Liver (tissue), 9 donors: ENCODE measurements around the gene PDXK. TPM values are rescaled to one million over a fixed set of nuclear protein-coding genes. Genes with fewer than 3 reads are reported as not detected.

Experiments used
- DNase-seq: peaks from one replicate; pipeline ENCODE4 v3.0.0-alpha.2; 2017; ENCODE audit warnings: low spot score
- H3K27ac ChIP-seq, 2 donors: one replicate each; pipeline ENCODE4 v1.7.0; 2013; ENCODE audit warnings: inconsistent platforms in 2 of 2, low read length in 2 of 2, control low read depth in 1 of 2, low read depth in 1 of 2, mild to moderate bottlenecking in 1 of 2
- H3K27me3 ChIP-seq, 4 donors: one replicate each; pipeline versions ENCODE4 v1.6.1 to v1.7.0; 2013; ENCODE audit warnings: low read length in 3 of 4, inconsistent platforms in 1 of 4, mild to moderate bottlenecking in 1 of 4, moderate library complexity in 1 of 4; ENCODE audit not compliant: control insufficient read depth in 4 of 4, insufficient read depth in 4 of 4
- H3K36me3 ChIP-seq, 4 donors: one replicate each; pipeline versions ENCODE4 v1.6.1 to v1.7.0; 2013; ENCODE audit warnings: low read length in 3 of 4, mild to moderate bottlenecking in 3 of 4, low read depth in 1 of 4, moderate library complexity in 1 of 4; ENCODE audit not compliant: control insufficient read depth in 4 of 4, insufficient read depth in 3 of 4
- H3K4me1 ChIP-seq, 4 donors: one replicate each; pipeline versions ENCODE4 v1.6.1 to v1.7.0; 2013; ENCODE audit warnings: low read length in 3 of 4, mild to moderate bottlenecking in 3 of 4, moderate library complexity in 1 of 4; ENCODE audit not compliant: control insufficient read depth in 4 of 4, insufficient read depth in 4 of 4
- H3K4me3 ChIP-seq, 3 donors: one replicate each; pipeline versions ENCODE4 v1.6.1 to v1.7.0; 2013; ENCODE audit warnings: low read length in 3 of 3, control low read depth in 1 of 3, low read depth in 1 of 3, mild to moderate bottlenecking in 1 of 3
- H3K9ac ChIP-seq, 2 donors: one replicate each; pipeline ENCODE4 v1.7.0; 2013; ENCODE audit warnings: low read length in 2 of 2, mild to moderate bottlenecking in 2 of 2, moderate library complexity in 2 of 2, control low read depth in 1 of 2, low read depth in 1 of 2
- H3K9me3 ChIP-seq, 4 donors: one replicate each; pipeline versions ENCODE4 v1.6.1 to v1.7.0; 2013; ENCODE audit warnings: low read length in 3 of 4; ENCODE audit not compliant: control insufficient read depth in 4 of 4
- FOXA1 ChIP-seq: IDR thresholded peaks from 2 replicates; pipeline ENCODE4 v1.6.1; 2016; ENCODE audit warnings: antibody characterized with exemption
- GABPA ChIP-seq, 2 donors: IDR thresholded peaks in 1 of 2; conservative IDR thresholded peaks in 1 of 2; 2 replicates each; pipeline ENCODE4 v1.6.1; 2016; ENCODE audit warnings: antibody characterized with exemption in 2 of 2, mild to moderate bottlenecking in 1 of 2, moderate library complexity in 1 of 2
- HNF4A ChIP-seq, 2 donors: conservative IDR thresholded peaks; 2 replicates each; pipeline ENCODE4 v1.6.1; 2016; ENCODE audit warnings: antibody characterized with exemption in 2 of 2, mild to moderate bottlenecking in 2 of 2
- JUND ChIP-seq, 2 donors: IDR thresholded peaks; 2 replicates each; pipeline ENCODE4 v1.6.1; 2016; ENCODE audit warnings: antibody characterized with exemption in 2 of 2
- NR2F2 ChIP-seq: IDR thresholded peaks from 2 replicates; pipeline ENCODE4 v1.6.1; 2016; ENCODE audit warnings: antibody characterized with exemption
- RAD21 ChIP-seq, 2 donors: IDR thresholded peaks; 2 replicates each; pipeline ENCODE4 v1.6.1; 2016; ENCODE audit warnings: antibody characterized with exemption in 2 of 2, mild to moderate bottlenecking in 2 of 2
- TAF1 ChIP-seq: conservative IDR thresholded peaks from 2 replicates; pipeline ENCODE4 v1.6.1; 2016; ENCODE audit warnings: antibody characterized with exemption, mild to moderate bottlenecking
- YY1 ChIP-seq: IDR thresholded peaks from 2 replicates; pipeline ENCODE4 v1.6.1; 2016; ENCODE audit warnings: antibody characterized with exemption, mild to moderate bottlenecking
- WGBS: extraction: QIAGEN DNeasy Blood & Tissue Kit; methylation state at CpG from one replicate; pipeline ENCODE4 v1.1.7; 2013; 5-methylcytosine and 5-hydroxymethylcytosine counted together
- polyA plus RNA-seq, 2 donors: library from polyadenylated mRNA; stranded (reverse) in 1 of 2; unstranded in 1 of 2; fragments of 200-250 nt in 1 of 2; fragments of >200 nt in 1 of 2; fragmentation: Nextera tagmentation in 1 of 2; extraction: Ambion mirVana in 1 of 2; gene quantifications; one replicate each; pipeline versions ENCODE4 v1.2.1 to v1.2.3, GENCODE V29; 2013 to 2015
- total RNA-seq, 2 donors: library from RNA; depleted of rRNA; stranded (reverse); fragments of >200 nt; gene quantifications; one replicate each; pipeline ENCODE4 v1.2.3, GENCODE V29; 2014
- TF ChIP-seq, protein P1 (sequence below): IDR thresholded peaks from 2 replicates; pipeline ENCODE4 v1.6.1; 2016; ENCODE audit warnings: antibody characterized with exemption
- TF ChIP-seq, protein P2 (sequence below): IDR thresholded peaks from 2 replicates; pipeline ENCODE4 v1.6.1; 2016; ENCODE audit warnings: antibody characterized with exemption
- TF ChIP-seq, protein P3 (sequence below): fragments of 150-350 bp; IDR thresholded peaks from 2 replicates; pipeline ENCODE4 v1.5.1; 2017; ENCODE audit warnings: improper control_type of control experiment, low read depth, low read length; ENCODE audit not compliant: missing input control
- TF ChIP-seq, protein P4 (sequence below): IDR thresholded peaks from 2 replicates; pipeline ENCODE4 v1.6.1; 2016; ENCODE audit warnings: antibody characterized with exemption, mild to moderate bottlenecking
- donor health status: healthy.
- donor health status: healthy.
- donor health status: healthy.
- donor health status: healthy.
- donor health status: healthy.

Gene PDXK
- total and polyA plus RNA-seq, 4 donors = 20.5 to 104 (median 34.9) TPM

DNA sequence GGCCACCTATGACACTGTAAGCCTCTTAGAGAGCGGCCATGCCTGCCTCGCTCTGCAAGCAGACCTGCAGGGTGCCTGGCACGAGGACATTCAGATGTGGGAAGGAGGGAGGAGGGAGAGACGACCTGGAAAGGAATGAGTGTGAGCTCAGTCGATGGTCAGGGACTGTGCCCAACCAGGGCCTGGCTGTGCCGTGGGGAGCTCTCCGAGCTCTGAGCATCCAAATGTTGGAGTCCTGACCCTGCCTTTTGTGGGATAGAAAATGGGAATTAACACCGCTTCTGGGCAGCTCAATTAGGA lies 49.9 kb downstream of the PDXK start (continued):
- TF ChIP-seq, protein P1, sequence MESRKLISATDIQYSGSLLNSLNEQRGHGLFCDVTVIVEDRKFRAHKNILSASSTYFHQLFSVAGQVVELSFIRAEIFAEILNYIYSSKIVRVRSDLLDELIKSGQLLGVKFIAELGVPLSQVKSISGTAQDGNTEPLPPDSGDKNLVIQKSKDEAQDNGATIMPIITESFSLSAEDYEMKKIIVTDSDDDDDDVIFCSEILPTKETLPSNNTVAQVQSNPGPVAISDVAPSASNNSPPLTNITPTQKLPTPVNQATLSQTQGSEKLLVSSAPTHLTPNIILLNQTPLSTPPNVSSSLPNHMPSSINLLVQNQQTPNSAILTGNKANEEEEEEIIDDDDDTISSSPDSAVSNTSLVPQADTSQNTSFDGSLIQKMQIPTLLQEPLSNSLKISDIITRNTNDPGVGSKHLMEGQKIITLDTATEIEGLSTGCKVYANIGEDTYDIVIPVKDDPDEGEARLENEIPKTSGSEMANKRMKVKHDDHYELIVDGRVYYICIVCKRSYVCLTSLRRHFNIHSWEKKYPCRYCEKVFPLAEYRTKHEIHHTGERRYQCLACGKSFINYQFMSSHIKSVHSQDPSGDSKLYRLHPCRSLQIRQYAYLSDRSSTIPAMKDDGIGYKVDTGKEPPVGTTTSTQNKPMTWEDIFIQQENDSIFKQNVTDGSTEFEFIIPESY = no peak
- TF ChIP-seq HNF4A (conservative IDR thresholded peaks at IDR 0.05) = no peak
- no peak for TF ChIP-seq TAF1

DNA sequence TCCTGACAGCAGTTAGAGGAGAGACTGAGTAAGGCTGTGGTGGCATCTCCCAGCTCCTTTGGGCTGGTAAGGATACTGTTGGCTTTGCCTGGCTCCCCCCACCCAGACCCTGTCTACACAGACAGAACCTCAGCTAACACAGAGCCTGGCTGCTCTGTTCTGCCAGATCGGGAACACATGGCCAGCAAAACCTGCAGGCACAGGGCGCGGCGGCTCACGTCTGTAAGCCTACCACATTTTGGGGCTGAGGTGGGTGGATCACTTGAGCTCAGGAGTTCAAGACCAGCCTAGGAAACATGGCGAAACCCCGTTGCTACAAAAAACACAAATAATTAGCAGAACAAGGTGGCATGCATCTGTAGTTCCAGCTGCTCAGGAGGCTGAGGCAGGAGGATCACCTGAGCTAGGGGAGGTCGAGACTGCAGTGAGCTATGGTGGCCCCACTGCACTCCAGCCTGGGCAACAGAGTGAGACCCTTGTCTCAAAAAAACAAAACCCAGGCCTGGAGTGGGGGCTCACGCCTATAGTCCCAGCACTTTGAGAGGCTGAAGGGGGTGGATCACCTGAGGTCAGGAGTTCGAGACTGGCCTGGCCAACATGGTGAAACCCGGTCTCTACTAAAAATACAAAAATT lies 50.5 kb downstream of the PDXK start:
- TF ChIP-seq, protein P2, sequence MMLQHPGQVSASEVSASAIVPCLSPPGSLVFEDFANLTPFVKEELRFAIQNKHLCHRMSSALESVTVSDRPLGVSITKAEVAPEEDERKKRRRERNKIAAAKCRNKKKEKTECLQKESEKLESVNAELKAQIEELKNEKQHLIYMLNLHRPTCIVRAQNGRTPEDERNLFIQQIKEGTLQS = no peak
- TF ChIP-seq JUND (IDR thresholded peaks at IDR 0.05) = no peak
- TF ChIP-seq NR2F2 = no peak
- Histone ChIP-seq H3K9ac (no peak overlapping the region), H3K36me3 (peaks cover 0 to 13% (median 9%) of the 10 kb centered on the region in 4 donors), H3K27ac (no peak overlapping the region), H3K4me1 (peaks cover 0 to 4% (median 2%) of the 10 kb centered on the region in 4 donors), H3K4me3 (no peak overlapping the region), H3K9me3 (no peaks in the 10 kb centered on the region), H3K27me3 (no peaks in the 10 kb centered on the region)
- 94% methylated on average over 11 of the region's 11 CpGs for WGBS
- no peak for DNase-seq

DNA sequence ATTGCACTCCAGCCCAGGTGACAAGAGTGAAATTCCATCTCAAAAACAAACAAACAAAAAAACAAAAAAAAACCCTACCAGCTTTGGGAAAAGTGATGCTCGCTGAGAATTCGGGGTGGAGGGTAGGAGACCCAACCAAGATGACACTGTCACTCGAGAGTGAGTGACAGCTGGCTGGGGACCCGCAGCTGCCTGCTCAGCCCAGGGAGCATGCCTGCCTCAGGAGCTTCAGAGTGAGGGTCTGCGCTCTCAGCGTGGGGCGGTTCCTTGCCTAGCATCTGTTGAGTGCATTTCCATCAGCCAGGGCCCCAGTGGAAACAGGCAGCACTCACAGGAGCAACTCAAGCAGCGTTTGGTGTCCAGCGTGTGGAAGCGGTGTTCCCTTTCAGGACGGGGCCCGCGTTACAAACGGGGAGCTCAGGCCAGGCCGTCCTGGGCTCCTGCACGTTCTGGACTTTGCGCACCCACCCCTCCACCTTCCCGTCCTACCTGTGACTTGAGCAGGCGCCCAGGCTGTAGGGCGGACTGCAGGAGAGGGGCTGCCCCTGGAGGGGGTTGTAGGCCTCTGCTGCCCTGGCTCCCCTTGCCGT lies 51.2 kb downstream of the PDXK start:
- Histone ChIP-seq H3K4me1 (peaks cover 4 to 10% (median 6%) of the 10 kb centered on the region in 4 donors), H3K27me3 (no peaks in the 10 kb centered on the region), H3K27ac (no peak overlapping the region), H3K9me3 (no peaks in the 10 kb centered on the region), H3K36me3 (peaks cover 0 to 13% (median 9%) of the 10 kb centered on the region in 4 donors), H3K4me3 (no peak overlapping the region), H3K9ac (no peak overlapping the region)
- no peak for DNase-seq
- TF ChIP-seq, protein P3, sequence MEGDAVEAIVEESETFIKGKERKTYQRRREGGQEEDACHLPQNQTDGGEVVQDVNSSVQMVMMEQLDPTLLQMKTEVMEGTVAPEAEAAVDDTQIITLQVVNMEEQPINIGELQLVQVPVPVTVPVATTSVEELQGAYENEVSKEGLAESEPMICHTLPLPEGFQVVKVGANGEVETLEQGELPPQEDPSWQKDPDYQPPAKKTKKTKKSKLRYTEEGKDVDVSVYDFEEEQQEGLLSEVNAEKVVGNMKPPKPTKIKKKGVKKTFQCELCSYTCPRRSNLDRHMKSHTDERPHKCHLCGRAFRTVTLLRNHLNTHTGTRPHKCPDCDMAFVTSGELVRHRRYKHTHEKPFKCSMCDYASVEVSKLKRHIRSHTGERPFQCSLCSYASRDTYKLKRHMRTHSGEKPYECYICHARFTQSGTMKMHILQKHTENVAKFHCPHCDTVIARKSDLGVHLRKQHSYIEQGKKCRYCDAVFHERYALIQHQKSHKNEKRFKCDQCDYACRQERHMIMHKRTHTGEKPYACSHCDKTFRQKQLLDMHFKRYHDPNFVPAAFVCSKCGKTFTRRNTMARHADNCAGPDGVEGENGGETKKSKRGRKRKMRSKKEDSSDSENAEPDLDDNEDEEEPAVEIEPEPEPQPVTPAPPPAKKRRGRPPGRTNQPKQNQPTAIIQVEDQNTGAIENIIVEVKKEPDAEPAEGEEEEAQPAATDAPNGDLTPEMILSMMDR = no peak
- no peak for TF ChIP-seq YY1
- TF ChIP-seq RAD21 (IDR thresholded peaks at IDR 0.05) = no peak
- WGBS = 91% methylated on average over 21 of the region's 21 CpGs

DNA sequence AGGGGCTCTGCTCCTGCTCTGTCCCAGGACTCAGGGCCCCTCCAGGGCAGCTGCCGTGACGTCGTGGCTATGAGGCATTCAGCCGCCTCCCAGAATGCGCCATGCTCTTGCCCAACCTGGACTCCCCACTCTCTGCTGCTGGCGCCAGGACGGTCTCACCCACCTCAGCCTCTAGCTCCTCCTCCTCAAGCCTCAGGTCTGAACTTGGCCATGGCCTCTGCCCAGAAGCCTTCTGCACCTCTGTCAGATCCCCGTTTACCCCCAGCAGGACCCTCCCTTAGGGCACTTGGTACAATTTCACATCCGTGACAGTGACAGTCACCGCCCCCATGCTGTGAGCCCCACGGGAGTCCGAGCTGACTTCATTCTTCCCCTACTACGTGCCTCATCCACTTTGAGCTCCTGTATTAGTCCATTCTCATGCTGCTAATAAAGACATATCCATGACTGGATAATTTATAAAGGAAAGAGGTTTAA lies 52.3 kb downstream of the PDXK start:
- Histone ChIP-seq H3K27ac (no peak overlapping the region), H3K9me3 (no peaks in the 10 kb centered on the region), H3K4me1 (peaks cover 8 to 14% (median 10%) of the 10 kb centered on the region in 4 donors), H3K27me3 (no peaks in the 10 kb centered on the region), H3K9ac (no peak overlapping the region), H3K36me3 (peaks cover 0 to 13% (median 9%) of the 10 kb centered on the region in 4 donors), H3K4me3 (no peak overlapping the region)
- TF ChIP-seq, protein P4, sequence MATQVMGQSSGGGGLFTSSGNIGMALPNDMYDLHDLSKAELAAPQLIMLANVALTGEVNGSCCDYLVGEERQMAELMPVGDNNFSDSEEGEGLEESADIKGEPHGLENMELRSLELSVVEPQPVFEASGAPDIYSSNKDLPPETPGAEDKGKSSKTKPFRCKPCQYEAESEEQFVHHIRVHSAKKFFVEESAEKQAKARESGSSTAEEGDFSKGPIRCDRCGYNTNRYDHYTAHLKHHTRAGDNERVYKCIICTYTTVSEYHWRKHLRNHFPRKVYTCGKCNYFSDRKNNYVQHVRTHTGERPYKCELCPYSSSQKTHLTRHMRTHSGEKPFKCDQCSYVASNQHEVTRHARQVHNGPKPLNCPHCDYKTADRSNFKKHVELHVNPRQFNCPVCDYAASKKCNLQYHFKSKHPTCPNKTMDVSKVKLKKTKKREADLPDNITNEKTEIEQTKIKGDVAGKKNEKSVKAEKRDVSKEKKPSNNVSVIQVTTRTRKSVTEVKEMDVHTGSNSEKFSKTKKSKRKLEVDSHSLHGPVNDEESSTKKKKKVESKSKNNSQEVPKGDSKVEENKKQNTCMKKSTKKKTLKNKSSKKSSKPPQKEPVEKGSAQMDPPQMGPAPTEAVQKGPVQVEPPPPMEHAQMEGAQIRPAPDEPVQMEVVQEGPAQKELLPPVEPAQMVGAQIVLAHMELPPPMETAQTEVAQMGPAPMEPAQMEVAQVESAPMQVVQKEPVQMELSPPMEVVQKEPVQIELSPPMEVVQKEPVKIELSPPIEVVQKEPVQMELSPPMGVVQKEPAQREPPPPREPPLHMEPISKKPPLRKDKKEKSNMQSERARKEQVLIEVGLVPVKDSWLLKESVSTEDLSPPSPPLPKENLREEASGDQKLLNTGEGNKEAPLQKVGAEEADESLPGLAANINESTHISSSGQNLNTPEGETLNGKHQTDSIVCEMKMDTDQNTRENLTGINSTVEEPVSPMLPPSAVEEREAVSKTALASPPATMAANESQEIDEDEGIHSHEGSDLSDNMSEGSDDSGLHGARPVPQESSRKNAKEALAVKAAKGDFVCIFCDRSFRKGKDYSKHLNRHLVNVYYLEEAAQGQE = no peak
- TF ChIP-seq GABPA (IDR thresholded peaks at IDR 0.05 in 1 of 2, conservative IDR thresholded peaks at IDR 0.05 in 1 of 2) (no peak), FOXA1 (no peak)
- DNase-seq = no peak
- WGBS = 79% methylated on average over 13 of the region's 13 CpGs
